Stimulated activated naive CD8-positive, alpha-beta T cell treated with anti-CD3 and anti-CD28 coated beads, Interleukin-15, Interleukin-2, amounts not matched to agents 100 ng/mL and 50 ng/mL, for 24 hours (primary cell): Measurements from ENCODE around the gene MAP4K4.

Source experiments
- H3K27ac Mint-ChIP-seq: one replicate; pipeline ENCODE4 v1.8.0; 2021; ENCODE audit warnings: mild to moderate bottlenecking, mixed read lengths
- H3K27me3 Mint-ChIP-seq: one replicate; pipeline ENCODE4 v1.8.0; 2021; ENCODE audit warnings: mixed read lengths
- H3K36me3 Mint-ChIP-seq: one replicate; pipeline ENCODE4 v1.8.0; 2021; ENCODE audit warnings: low read depth, mixed read lengths
- H3K4me1 Mint-ChIP-seq: one replicate; pipeline ENCODE4 v1.8.0; 2021; ENCODE audit warnings: low read depth, mixed read lengths
- H3K4me3 Mint-ChIP-seq: one replicate; pipeline ENCODE4 v1.8.0; 2021; ENCODE audit warnings: mild to moderate bottlenecking, mixed read lengths
- H3K9me3 Mint-ChIP-seq: one replicate; pipeline ENCODE4 v1.8.0; 2021; ENCODE audit warnings: mixed read lengths

MAP4K4 gene

GRCh38 chr2:101855776-101856175 lies 158.3 kb downstream of the MAP4K4 start:
- Mint-ChIP-seq H3K27me3 (no peaks in the 10 kb centered on the region), H3K27ac (no peak overlapping the region), H3K36me3 (peaks cover 31% of the 10 kb centered on the region), H3K9me3 (no peaks in the 10 kb centered on the region), H3K4me1 (no peaks in the 10 kb centered on the region), H3K4me3 (no peak overlapping the region)

GRCh38 chr2:101858246-101858645 lies 160.7 kb downstream of the MAP4K4 start:
- Mint-ChIP-seq H3K4me1 (no peaks in the 10 kb centered on the region), H3K36me3 (peaks cover 43% of the 10 kb centered on the region), H3K4me3 (no peak overlapping the region), H3K27ac (no peak overlapping the region), H3K9me3 (no peaks in the 10 kb centered on the region), H3K27me3 (no peaks in the 10 kb centered on the region)

GRCh38 chr2:101858910-101859309 lies 161.4 kb downstream of the MAP4K4 start:
- H3K27ac Mint-ChIP-seq: no peak overlapping the region
- peaks cover 43% of the 10 kb centered on the region for H3K36me3 Mint-ChIP-seq
- H3K4me3 Mint-ChIP-seq: no peak overlapping the region
- H3K4me1 Mint-ChIP-seq: no peaks in the 10 kb centered on the region
- no peaks in the 10 kb centered on the region for H3K27me3 Mint-ChIP-seq
- no peaks in the 10 kb centered on the region for H3K9me3 Mint-ChIP-seq

- Mint-ChIP-seq H3K4me3 (no peak overlapping the region), H3K4me1 (no peaks in the 10 kb centered on the region), H3K27ac (no peak overlapping the region), H3K36me3 (peaks cover 41% of the 10 kb centered on the region), H3K9me3 (no peaks in the 10 kb centered on the region), H3K27me3 (no peaks in the 10 kb centered on the region)
Observed at GRCh38 chr2:101859604-101860003, 162.1 kb downstream of the MAP4K4 start.

GRCh38 chr2:101860157-101860556 lies 162.7 kb downstream of the MAP4K4 start:
- H3K9me3 Mint-ChIP-seq: no peaks in the 10 kb centered on the region
- H3K27ac Mint-ChIP-seq: no peak overlapping the region
- peaks cover 47% of the 10 kb centered on the region for H3K36me3 Mint-ChIP-seq
- H3K4me3 Mint-ChIP-seq: no peak overlapping the region
- no peaks in the 10 kb centered on the region for H3K4me1 Mint-ChIP-seq
- H3K27me3 Mint-ChIP-seq: no peaks in the 10 kb centered on the region

GRCh38 chr2:101860782-101861181 lies 163.3 kb downstream of the MAP4K4 start:
- H3K4me3 Mint-ChIP-seq: no peak overlapping the region
- peaks cover 43% of the 10 kb centered on the region for H3K36me3 Mint-ChIP-seq
- no peaks in the 10 kb centered on the region for H3K27me3 Mint-ChIP-seq
- H3K9me3 Mint-ChIP-seq: no peaks in the 10 kb centered on the region
- no peak overlapping the region for H3K27ac Mint-ChIP-seq
- H3K4me1 Mint-ChIP-seq: no peaks in the 10 kb centered on the region

GRCh38 chr2:101861382-101861781 lies 163.9 kb downstream of the MAP4K4 start:
- Mint-ChIP-seq H3K9me3 (no peaks in the 10 kb centered on the region), H3K4me3 (no peak overlapping the region), H3K4me1 (no peaks in the 10 kb centered on the region), H3K27me3 (no peaks in the 10 kb centered on the region), H3K36me3 (peaks cover 44% of the 10 kb centered on the region), H3K27ac (peak overlapping the region; percentile 41)

GRCh38 chr2:101863534-101863933 lies 166.0 kb downstream of the MAP4K4 start:
- H3K36me3 Mint-ChIP-seq: peaks cover 60% of the 10 kb centered on the region
- no peaks in the 10 kb centered on the region for H3K4me1 Mint-ChIP-seq

GRCh38 chr2:101864426-101864825 lies 166.9 kb downstream of the MAP4K4 start:
- no peak overlapping the region for H3K27ac Mint-ChIP-seq

More at GRCh38 chr2:101863534-101863933, 166.0 kb downstream of the MAP4K4 start:
- Mint-ChIP-seq H3K9me3 (no peaks in the 10 kb centered on the region), H3K27ac (no peak overlapping the region), H3K27me3 (no peaks in the 10 kb centered on the region), H3K4me3 (no peak overlapping the region)

GRCh38 chr2:101868525-101868924 lies 171.0 kb downstream of the MAP4K4 start:
- no peaks in the 10 kb centered on the region for H3K4me1 Mint-ChIP-seq
- no peaks in the 10 kb centered on the region for H3K9me3 Mint-ChIP-seq
- no peak overlapping the region for H3K27ac Mint-ChIP-seq
- H3K4me3 Mint-ChIP-seq: no peak overlapping the region
- H3K36me3 Mint-ChIP-seq: peaks cover 72% of the 10 kb centered on the region
- H3K27me3 Mint-ChIP-seq: no peaks in the 10 kb centered on the region

More at GRCh38 chr2:101864426-101864825, 166.9 kb downstream of the MAP4K4 start:
- Mint-ChIP-seq H3K9me3 (no peaks in the 10 kb centered on the region), H3K4me1 (no peaks in the 10 kb centered on the region), H3K27me3 (no peaks in the 10 kb centered on the region), H3K4me3 (no peak overlapping the region), H3K36me3 (peaks cover 65% of the 10 kb centered on the region)

GRCh38 chr2:101869527-101869926 lies 172.0 kb downstream of the MAP4K4 start:
- Mint-ChIP-seq H3K27ac (no peak overlapping the region), H3K4me1 (no peaks in the 10 kb centered on the region), H3K4me3 (no peak overlapping the region), H3K9me3 (no peaks in the 10 kb centered on the region), H3K36me3 (peaks cover 73% of the 10 kb centered on the region), H3K27me3 (no peaks in the 10 kb centered on the region)

GRCh38 chr2:101870444-101870843 lies 172.9 kb downstream of the MAP4K4 start:
- Mint-ChIP-seq H3K27me3 (no peaks in the 10 kb centered on the region), H3K27ac (no peak overlapping the region), H3K4me3 (no peak overlapping the region), H3K36me3 (peaks cover 73% of the 10 kb centered on the region), H3K9me3 (no peaks in the 10 kb centered on the region), H3K4me1 (no peaks in the 10 kb centered on the region)

- no peak overlapping the region for H3K4me3 Mint-ChIP-seq
- no peaks in the 10 kb centered on the region for H3K9me3 Mint-ChIP-seq
- no peak overlapping the region for H3K27ac Mint-ChIP-seq
- peaks cover 78% of the 10 kb centered on the region for H3K36me3 Mint-ChIP-seq
- no peaks in the 10 kb centered on the region for H3K27me3 Mint-ChIP-seq
- no peaks in the 10 kb centered on the region for H3K4me1 Mint-ChIP-seq
Observed at GRCh38 chr2:101871480-101871879, 174.0 kb downstream of the MAP4K4 start.

GRCh38 chr2:101872480-101872879 lies 175.0 kb downstream of the MAP4K4 start:
- Mint-ChIP-seq H3K36me3 (peaks cover 79% of the 10 kb centered on the region), H3K4me3 (no peak overlapping the region), H3K9me3 (no peaks in the 10 kb centered on the region), H3K27ac (no peak overlapping the region), H3K27me3 (no peaks in the 10 kb centered on the region), H3K4me1 (no peaks in the 10 kb centered on the region)

GRCh38 chr2:101873543-101873942 lies 176.0 kb downstream of the MAP4K4 start:
- Mint-ChIP-seq H3K9me3 (no peaks in the 10 kb centered on the region), H3K27me3 (no peaks in the 10 kb centered on the region), H3K4me3 (no peak overlapping the region), H3K4me1 (no peaks in the 10 kb centered on the region), H3K27ac (no peak overlapping the region), H3K36me3 (peaks cover 72% of the 10 kb centered on the region)

- no peaks in the 10 kb centered on the region for H3K4me1 Mint-ChIP-seq
- no peak overlapping the region for H3K27ac Mint-ChIP-seq
- H3K9me3 Mint-ChIP-seq: no peaks in the 10 kb centered on the region
- H3K36me3 Mint-ChIP-seq: peaks cover 71% of the 10 kb centered on the region
- H3K27me3 Mint-ChIP-seq: no peaks in the 10 kb centered on the region
- H3K4me3 Mint-ChIP-seq: no peak overlapping the region
Observed at GRCh38 chr2:101874069-101874468, 176.6 kb downstream of the MAP4K4 start.
